Measurements from ENCODE around the gene PRAC2.

DNA sequence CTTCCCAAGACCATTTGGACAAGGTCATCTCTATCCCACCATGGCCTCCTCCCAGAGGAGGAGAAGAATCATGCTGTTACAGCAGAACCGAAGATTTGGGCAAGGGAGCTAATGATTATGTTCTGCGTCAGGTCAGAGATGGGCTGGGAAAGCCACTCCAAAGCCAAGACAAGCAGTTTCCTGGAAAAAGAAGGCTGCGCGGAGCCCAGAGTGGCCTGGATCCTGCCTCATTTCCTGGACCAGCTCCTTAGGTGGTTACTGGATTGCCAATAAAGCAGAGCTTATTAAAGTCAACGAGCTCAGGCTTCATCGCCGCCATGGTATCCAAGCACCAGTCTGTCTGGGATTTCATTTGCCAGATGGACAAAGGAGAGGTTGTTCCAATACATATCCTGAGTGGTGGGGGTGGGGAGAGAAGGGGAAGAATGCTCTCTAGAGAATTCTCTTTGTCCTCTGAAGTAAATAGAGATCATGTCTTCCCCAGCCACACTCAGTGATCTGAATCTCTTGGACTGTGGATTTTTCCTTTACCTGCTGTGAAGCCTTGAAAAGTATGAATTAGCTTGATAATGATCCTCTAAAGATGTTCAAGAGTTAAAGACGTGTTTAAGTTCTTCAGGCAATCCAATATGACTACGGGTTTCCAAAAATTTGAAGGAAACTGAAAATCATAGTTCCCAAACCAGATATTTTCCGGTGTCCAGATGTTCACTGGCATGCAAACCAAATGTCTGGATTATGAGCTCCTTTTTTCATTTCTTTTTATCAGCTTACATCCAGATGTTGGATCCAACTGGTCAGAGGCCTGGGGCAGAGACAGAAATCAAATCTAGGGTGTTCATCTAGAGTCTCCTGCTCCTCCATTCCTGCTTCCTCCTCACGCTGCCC lies 18.4 kb upstream of the PRAC2 start:
- TF ChIP-seq, protein P1, sequence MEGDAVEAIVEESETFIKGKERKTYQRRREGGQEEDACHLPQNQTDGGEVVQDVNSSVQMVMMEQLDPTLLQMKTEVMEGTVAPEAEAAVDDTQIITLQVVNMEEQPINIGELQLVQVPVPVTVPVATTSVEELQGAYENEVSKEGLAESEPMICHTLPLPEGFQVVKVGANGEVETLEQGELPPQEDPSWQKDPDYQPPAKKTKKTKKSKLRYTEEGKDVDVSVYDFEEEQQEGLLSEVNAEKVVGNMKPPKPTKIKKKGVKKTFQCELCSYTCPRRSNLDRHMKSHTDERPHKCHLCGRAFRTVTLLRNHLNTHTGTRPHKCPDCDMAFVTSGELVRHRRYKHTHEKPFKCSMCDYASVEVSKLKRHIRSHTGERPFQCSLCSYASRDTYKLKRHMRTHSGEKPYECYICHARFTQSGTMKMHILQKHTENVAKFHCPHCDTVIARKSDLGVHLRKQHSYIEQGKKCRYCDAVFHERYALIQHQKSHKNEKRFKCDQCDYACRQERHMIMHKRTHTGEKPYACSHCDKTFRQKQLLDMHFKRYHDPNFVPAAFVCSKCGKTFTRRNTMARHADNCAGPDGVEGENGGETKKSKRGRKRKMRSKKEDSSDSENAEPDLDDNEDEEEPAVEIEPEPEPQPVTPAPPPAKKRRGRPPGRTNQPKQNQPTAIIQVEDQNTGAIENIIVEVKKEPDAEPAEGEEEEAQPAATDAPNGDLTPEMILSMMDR (IDR thresholded peaks at IDR 0.05) = no peak
- TF ChIP-seq POLR2A (IDR thresholded peaks at IDR 0.05) (no peak), EP300 (IDR thresholded peaks at IDR 0.05) (no peak), POLR2AphosphoS5 (IDR thresholded peaks at IDR 0.05) (no peak)

All from suprapubic skin (tissue), 4 donors.